ENCODE measurements around the gene TBCE. TPM values are rescaled to one million over a fixed set of nuclear protein-coding genes. Genes with fewer than 3 reads are reported as not detected.

TBCE gene
- total and polyA plus RNA-seq, 9 of the 15 experiments (the other 6 are each of a cell fraction or from before 2014, with no cell fraction given), result 52.6 to 92.1 (median 82.1) TPM

DNA sequence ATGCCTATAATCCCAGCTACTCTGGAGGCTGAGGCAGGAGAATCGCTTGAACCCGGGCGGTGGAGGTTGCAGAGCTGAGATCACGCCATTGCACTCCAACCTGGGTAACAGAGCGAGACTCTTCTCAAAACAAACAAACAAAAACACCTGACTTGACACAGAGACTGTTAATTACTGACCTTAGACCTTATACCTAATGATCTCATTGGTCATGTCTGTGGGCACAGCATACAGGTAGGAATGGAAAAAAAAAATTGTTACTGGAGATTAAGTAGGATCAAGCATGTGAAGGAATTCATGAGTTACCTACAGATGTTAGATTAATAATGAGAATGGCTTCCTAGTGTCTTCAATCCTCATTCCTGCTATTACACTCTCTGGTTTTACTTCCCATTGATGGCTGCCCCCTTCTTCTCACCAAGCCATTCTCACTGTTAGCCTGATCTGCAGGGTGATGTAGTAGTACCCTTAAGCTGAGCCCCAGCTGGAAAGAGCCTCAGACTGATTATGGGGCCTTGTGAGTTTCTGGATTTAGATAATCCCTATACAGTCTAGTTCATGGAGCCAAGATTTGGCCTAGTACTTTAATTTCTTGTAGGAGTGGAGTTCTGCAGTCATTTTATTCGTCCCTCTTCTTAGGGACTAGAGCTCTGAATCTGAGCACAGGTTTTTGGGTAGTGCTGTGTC lies 8.8 kb downstream of the TBCE start:
- BruUV-seq (replicated peaks), result TSS peak; percentile 13
- H3K27ac ChIP-seq (ENCODE audit: extremely low read depth, low read depth, low read length), result no peak overlapping the region
- H3K9ac ChIP-seq (ENCODE audit: insufficient read depth in 1 of 2, low read depth in 2 of 2, low read length in 2 of 2), result no peak overlapping the region
- ATAC-seq, result peak; percentile 29
- H3K36me3 ChIP-seq (ENCODE audit: control insufficient read depth, insufficient read depth, low read length), result peaks cover 68% of the 10 kb centered on the region
- no peak overlapping the region for H2AFZ ChIP-seq (ENCODE audit: low read depth, low read length)
- 98% methylated on average over 6 of the region's 6 CpGs for WGBS (ENCODE audit: insufficient coverage, low coverage, missing lambda C conversion rate)
- 0 out of 2 replicates have a peak, but pooled peaks cover 4% of the 10 kb centered on the region for H4K20me1 ChIP-seq (replicated peaks; ENCODE audit: control insufficient read depth, insufficient read depth, low read length)
- in situ Hi-C loops (cut with MboI) (no loop called here), intact Hi-C loops (cut with micrococcal nuclease) (no loop called here)
- H3K79me2 ChIP-seq (ENCODE audit: control insufficient read depth, insufficient read depth, low read length), result peaks cover 74% of the 10 kb centered on the region
- DNase-seq (ENCODE audit: extremely low read depth in 1 of 4, low spot score in 3 of 4), result no peak
- H3K27me3 ChIP-seq (ENCODE audit: control insufficient read depth in 2 of 2, insufficient read depth in 2 of 2, low read length in 2 of 2), result no peaks in the 10 kb centered on the region
- no peaks in the 10 kb centered on the region for H3K9me3 ChIP-seq (replicated peaks; ENCODE audit: control insufficient read depth, insufficient read depth, low read depth, low read length)
- CTCF ChIA-PET (ENCODE audit: low intra/inter-chr PET ratio), result no interaction called here
- TF ChIP-seq ZNF764 (CRISPR knock-in tag; IDR thresholded peaks at IDR 0.05; ENCODE audit: low read depth), result no peak
- TF ChIP-seq HEY1 (CRISPR knock-in tag; IDR thresholded peaks at IDR 0.05; ENCODE audit: borderline replicate concordance), result no peak
- TF ChIP-seq, protein P1, sequence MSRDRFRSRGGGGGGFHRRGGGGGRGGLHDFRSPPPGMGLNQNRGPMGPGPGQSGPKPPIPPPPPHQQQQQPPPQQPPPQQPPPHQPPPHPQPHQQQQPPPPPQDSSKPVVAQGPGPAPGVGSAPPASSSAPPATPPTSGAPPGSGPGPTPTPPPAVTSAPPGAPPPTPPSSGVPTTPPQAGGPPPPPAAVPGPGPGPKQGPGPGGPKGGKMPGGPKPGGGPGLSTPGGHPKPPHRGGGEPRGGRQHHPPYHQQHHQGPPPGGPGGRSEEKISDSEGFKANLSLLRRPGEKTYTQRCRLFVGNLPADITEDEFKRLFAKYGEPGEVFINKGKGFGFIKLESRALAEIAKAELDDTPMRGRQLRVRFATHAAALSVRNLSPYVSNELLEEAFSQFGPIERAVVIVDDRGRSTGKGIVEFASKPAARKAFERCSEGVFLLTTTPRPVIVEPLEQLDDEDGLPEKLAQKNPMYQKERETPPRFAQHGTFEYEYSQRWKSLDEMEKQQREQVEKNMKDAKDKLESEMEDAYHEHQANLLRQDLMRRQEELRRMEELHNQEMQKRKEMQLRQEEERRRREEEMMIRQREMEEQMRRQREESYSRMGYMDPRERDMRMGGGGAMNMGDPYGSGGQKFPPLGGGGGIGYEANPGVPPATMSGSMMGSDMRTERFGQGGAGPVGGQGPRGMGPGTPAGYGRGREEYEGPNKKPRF (IDR thresholded peaks at IDR 0.05; ENCODE audit: low read depth, low read length), result no peak
- no peak for TF ChIP-seq CBFB (CRISPR knock-in tag; IDR thresholded peaks at IDR 0.05)
- no peak for TF ChIP-seq SRSF9 (IDR thresholded peaks at IDR 0.05; ENCODE audit: borderline replicate concordance, low read depth, low read length)
- no peak for TF ChIP-seq RBFOX2 (IDR thresholded peaks at IDR 0.05; ENCODE audit: low read depth, low read length)
- TF ChIP-seq, protein P2, sequence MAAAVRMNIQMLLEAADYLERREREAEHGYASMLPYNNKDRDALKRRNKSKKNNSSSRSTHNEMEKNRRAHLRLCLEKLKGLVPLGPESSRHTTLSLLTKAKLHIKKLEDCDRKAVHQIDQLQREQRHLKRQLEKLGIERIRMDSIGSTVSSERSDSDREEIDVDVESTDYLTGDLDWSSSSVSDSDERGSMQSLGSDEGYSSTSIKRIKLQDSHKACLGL (CRISPR knock-in tag; IDR thresholded peaks at IDR 0.05; ENCODE audit: borderline replicate concordance, poor library complexity, severe bottlenecking), result no peak
- no peak for TF ChIP-seq NRF1 (conservative IDR thresholded peaks at IDR 0.05 in 1 of 2, IDR thresholded peaks at IDR 0.05 in 1 of 2)
- TF ChIP-seq, protein P3, sequence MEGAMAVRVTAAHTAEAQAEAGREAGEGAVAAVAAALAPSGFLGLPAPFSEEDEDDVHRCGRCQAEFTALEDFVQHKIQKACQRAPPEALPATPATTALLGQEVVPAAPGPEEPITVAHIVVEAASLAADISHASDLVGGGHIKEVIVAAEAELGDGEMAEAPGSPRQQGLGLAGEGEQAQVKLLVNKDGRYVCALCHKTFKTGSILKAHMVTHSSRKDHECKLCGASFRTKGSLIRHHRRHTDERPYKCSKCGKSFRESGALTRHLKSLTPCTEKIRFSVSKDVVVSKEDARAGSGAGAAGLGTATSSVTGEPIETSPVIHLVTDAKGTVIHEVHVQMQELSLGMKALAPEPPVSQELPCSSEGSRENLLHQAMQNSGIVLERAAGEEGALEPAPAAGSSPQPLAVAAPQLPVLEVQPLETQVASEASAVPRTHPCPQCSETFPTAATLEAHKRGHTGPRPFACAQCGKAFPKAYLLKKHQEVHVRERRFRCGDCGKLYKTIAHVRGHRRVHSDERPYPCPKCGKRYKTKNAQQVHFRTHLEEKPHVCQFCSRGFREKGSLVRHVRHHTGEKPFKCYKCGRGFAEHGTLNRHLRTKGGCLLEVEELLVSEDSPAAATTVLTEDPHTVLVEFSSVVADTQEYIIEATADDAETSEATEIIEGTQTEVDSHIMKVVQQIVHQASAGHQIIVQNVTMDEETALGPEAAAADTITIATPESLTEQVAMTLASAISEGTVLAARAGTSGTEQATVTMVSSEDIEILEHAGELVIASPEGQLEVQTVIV (CRISPR knock-in tag; IDR thresholded peaks at IDR 0.05; ENCODE audit: borderline replicate concordance), result no peak
- no peak for TF ChIP-seq TAF15 (IDR thresholded peaks at IDR 0.05; ENCODE audit: low read depth, low read length)
- no peak for TF ChIP-seq POLR2AphosphoS2 (IDR thresholded peaks at IDR 0.05; ENCODE audit: low read length)
- TF ChIP-seq, protein P4, sequence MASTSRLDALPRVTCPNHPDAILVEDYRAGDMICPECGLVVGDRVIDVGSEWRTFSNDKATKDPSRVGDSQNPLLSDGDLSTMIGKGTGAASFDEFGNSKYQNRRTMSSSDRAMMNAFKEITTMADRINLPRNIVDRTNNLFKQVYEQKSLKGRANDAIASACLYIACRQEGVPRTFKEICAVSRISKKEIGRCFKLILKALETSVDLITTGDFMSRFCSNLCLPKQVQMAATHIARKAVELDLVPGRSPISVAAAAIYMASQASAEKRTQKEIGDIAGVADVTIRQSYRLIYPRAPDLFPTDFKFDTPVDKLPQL (IDR thresholded peaks at IDR 0.05; ENCODE audit: extremely low read depth, insufficient read length), result no peak
- no peak for TF ChIP-seq ZNF384 (IDR thresholded peaks at IDR 0.05; ENCODE audit: low read depth, low read length)
- no peak for TF ChIP-seq KAT2B (IDR thresholded peaks at IDR 0.05; ENCODE audit: low read depth, low read length)
- no peak for TF ChIP-seq NFIX (CRISPR knock-in tag; IDR thresholded peaks at IDR 0.05; ENCODE audit: low read depth)
- H3K9me1 ChIP-seq (ENCODE audit: control insufficient read depth, insufficient read depth, low read length), result no peaks in the 10 kb centered on the region
- POLR2A ChIA-PET, result interaction anchor here (0.7 to 4.9 kb wide), 6 partner anchors 9 to 218 kb away, joined by 3 to 20 read pairs (median 4); partner anchors contain the start of gene TBCE
- no peak for FAIRE-seq
- no peak overlapping the region for H3K4me2 ChIP-seq (ENCODE audit: insufficient read depth, low read length)
- H3K4me3 ChIP-seq, result no peak overlapping the region
- no peaks in the 10 kb centered on the region; a peak in 1 of 5 replicates for H3K4me1 ChIP-seq (replicated peaks in 1 of 2; ENCODE audit: control insufficient read depth in 2 of 2, insufficient read depth in 2 of 2, low read length in 2 of 2)
